Pancreas (tissue), 10 donors: Measurements from ENCODE around the gene FTO. TPM values are rescaled to one million over a fixed set of nuclear protein-coding genes. Genes with fewer than 3 reads are reported as not detected.

ENCODE experiments used
- ATAC-seq, 4 donors: fragments of 200-7000 bp; cut with Tn5 transposase; one replicate each; pipeline versions ENCODE4 v1.8.0 to v1.9.1; 2020; ENCODE audit warnings: mild to moderate bottlenecking in 4 of 4, moderate library complexity in 4 of 4
- DNase-seq, 6 donors: peaks; one replicate each; pipeline ENCODE4 v3.0.0-alpha.2; 2020
- FAIRE-seq: peaks from 2 replicates; lab custom pipeline; 2012; peaks lifted over from hg19 to GRCh38; lab: Jason Lieb, UNC
- H3K27ac ChIP-seq, 4 donors: fragments of 200-600 bp; sonication (generic); 1 replicate in 3 of 4; 2 replicates in 1 of 4; pipeline versions ENCODE4 v1.5.0 to v1.8.0; 2020
- H3K27me3 ChIP-seq, 4 donors: fragments of 200-600 bp; one replicate each; pipeline ENCODE4 v1.8.0; 2021
- H3K36me3 ChIP-seq, 3 donors: fragments of 200-600 bp; sonication (generic) in 1 of 3; one replicate each; pipeline versions ENCODE4 v1.5.0 to v1.8.0; 2020 to 2021
- H3K4me1 ChIP-seq, 3 donors: fragments of 200-600 bp; one replicate each; pipeline ENCODE4 v1.8.0; 2021
- H3K4me3 ChIP-seq, 4 donors: fragments of 200-600 bp; sonication (generic) in 2 of 4; one replicate each; pipeline versions ENCODE4 v1.5.0 to v1.8.0; 2020 to 2021
- H3K9me3 ChIP-seq, 4 donors: fragments of 200-600 bp; one replicate each; pipeline ENCODE4 v1.8.0; 2021
- WGBS, 2 donors: extraction: QIAGEN DNeasy Blood & Tissue Kit; methylation state at CpG; one replicate each; pipeline ENCODE4 v1.1.7; 2013; 5-methylcytosine and 5-hydroxymethylcytosine counted together
- intact Hi-C, 3 donors: fragments of 100-400 bp; cut with DNase I; formaldehyde crosslinking; loops; one replicate each; pipeline versions ENCODE4 v1.11.1 to v1.14.2; 2022
- polyA plus RNA-seq, 2 donors: library from polyadenylated mRNA; stranded (reverse); fragments of 200-250 nt; gene quantifications; one replicate each; pipeline ENCODE4 v1.2.3, GENCODE V29; 2013
- total RNA-seq, 6 donors: library from RNA; stranded (reverse); fragmentation: NEBNext Ultra II Directional in 4 of 6; extraction: Animal tissue kit (Norgen Biotek cat#: 25700) in 4 of 6; gene quantifications; one replicate each; pipeline versions ENCODE4 v1.2.1 to v1.2.4, GENCODE V29; 2021 to 2023
- TF ChIP-seq, protein P1 (sequence below), 4 donors: fragments of 200-600 bp; sonication (generic) in 3 of 4; IDR thresholded peaks; one replicate each; pipeline versions ENCODE4 v1.5.0 to v1.8.0; 2021; ENCODE audit warnings: antibody characterized with exemption in 4 of 4
- donor health status: healthy with polysubstance abuse.
- donor health status: DM: no; HTN: no; CAD: no; lungs with moderate emphysema.
- donor health status: DM: no; HTN: no; CAD: no.
- donor health status: control.
- donor health status: control.
- donor health status: Bipolar disorder and iron deficiency.
- donor health status: DM: yes; HTN: yes; CAD: no.
- donor health status: DM: no; HTN: no; CAD: no.
- donor health status: DM: no; HTN: no; CAD: no.
- donor health status: DM: yes; HTN: yes; CAD: no.

FTO gene
- total and polyA plus RNA-seq, 8 donors: 7.6 to 45.0 (median 31.7) TPM

DNA sequence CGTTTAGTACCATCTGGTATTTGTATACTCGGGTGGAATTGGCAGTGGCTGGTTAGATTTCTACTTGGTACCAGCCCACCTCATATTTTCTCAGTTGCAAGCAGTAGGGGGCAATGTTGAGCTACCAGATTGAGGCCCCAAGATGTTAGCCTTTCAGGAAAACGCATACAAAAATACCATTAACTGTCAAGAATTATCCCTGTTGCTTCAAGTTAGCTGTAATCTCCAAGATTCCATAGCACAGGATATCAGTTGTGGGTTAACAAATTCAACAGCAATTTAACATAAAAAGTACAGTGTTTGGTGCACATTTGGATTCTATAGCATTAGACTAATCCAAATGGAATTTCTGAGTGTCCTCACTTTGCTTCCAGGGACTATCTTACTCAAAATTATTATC, 188.2 kb downstream of the FTO start:
- no peaks in the 10 kb centered on the region for H3K9me3 ChIP-seq
- intact Hi-C loops: no loop called here
- DNase-seq (peak in 3 of 6 donors; percentile 16 to 51 (median 19)), FAIRE-seq (peak; percentile 20), ATAC-seq (peak; percentile 76 to 88 (median 82))
- H3K27me3 ChIP-seq: no peaks in the 10 kb centered on the region
- no peak overlapping the region for H3K27ac ChIP-seq
- TF ChIP-seq, protein P1, sequence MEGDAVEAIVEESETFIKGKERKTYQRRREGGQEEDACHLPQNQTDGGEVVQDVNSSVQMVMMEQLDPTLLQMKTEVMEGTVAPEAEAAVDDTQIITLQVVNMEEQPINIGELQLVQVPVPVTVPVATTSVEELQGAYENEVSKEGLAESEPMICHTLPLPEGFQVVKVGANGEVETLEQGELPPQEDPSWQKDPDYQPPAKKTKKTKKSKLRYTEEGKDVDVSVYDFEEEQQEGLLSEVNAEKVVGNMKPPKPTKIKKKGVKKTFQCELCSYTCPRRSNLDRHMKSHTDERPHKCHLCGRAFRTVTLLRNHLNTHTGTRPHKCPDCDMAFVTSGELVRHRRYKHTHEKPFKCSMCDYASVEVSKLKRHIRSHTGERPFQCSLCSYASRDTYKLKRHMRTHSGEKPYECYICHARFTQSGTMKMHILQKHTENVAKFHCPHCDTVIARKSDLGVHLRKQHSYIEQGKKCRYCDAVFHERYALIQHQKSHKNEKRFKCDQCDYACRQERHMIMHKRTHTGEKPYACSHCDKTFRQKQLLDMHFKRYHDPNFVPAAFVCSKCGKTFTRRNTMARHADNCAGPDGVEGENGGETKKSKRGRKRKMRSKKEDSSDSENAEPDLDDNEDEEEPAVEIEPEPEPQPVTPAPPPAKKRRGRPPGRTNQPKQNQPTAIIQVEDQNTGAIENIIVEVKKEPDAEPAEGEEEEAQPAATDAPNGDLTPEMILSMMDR (IDR thresholded peaks at IDR 0.05): peak; percentile 29 to 55 (median 43)
- 5 to 6% methylated on average over 3 of the region's 3 CpGs for WGBS, 2 donors
- H3K36me3 ChIP-seq: no peaks in the 10 kb centered on the region
- H3K4me1 ChIP-seq: peaks cover 0 to 6% (median 0%) of the 10 kb centered on the region in 3 donors
- H3K4me3 ChIP-seq: no peak overlapping the region

DNA sequence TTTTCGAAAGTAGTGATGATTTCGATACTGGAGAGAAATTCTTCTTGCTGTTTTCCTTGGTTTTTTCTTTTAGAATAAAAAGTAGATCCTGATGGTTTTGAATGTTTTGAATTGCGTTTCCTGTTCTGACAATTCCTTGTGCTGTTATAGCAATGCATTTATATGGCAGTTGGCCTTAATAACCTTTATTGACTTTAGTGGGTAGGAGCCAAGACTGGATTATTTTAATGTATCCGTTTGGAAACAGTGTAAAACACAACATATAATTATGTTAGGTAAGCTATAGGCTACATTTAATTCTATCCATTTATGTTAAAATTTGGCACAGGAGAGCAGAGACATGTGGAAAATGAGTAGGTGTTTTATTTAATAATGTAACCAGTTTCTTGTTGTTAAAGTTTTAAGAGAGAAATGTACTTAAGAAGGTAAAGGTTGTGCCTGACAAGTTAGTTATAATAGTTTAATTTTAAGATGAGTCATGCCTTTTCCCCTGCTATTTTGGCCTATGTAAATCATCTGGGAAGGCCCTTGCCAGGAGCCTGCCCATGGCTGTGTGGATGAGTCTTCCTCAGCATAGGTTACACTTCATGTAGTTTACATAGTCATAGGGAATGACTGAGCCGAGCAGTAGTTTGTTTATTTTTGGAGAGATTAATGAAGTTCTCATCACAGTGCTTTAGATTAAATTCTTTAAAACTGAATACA, 189.9 kb downstream of the FTO start:
- Histone ChIP-seq H3K36me3 (no peaks in the 10 kb centered on the region), H3K4me3 (no peak overlapping the region), H3K27ac (no peak overlapping the region), H3K4me1 (peaks cover 0 to 11% (median 4%) of the 10 kb centered on the region in 3 donors), H3K27me3 (no peaks in the 10 kb centered on the region), H3K9me3 (no peaks in the 10 kb centered on the region)
- intact Hi-C loops: no loop called here
- TF ChIP-seq, protein P1 (IDR thresholded peaks at IDR 0.05): no peak
- DNase-seq (peak in 1 of 6 donors; percentile 13), FAIRE-seq (no peak), ATAC-seq (peak; percentile 51 to 69 (median 62))
- WGBS, 2 donors: 53 to 57% methylated on average over 5 of the region's 5 CpGs

DNA sequence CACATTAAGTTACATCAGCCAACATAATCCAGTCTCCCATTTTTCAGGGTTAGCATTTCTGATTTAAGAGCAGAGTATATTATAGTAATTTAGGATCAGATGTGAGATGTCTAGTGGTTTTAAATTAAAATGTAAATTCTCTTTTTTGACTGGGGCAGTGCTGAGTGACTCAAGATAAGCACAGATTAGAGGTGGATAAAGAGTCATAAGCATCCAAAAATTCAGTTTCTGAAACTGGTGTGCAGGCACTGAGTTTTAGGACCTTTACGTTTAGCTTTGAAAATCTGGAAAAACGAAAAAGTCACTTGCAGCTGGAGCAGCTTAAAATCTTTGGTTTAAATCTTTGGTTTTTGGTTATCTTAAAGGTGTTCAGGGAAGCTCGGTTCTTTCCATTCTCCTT, 190.7 kb downstream of the FTO start:
- Histone ChIP-seq H3K4me1 (peaks cover 0 to 16% (median 4%) of the 10 kb centered on the region in 3 donors), H3K4me3 (no peak overlapping the region), H3K36me3 (no peaks in the 10 kb centered on the region), H3K27ac (no peak overlapping the region), H3K27me3 (no peaks in the 10 kb centered on the region), H3K9me3 (no peaks in the 10 kb centered on the region)
- WGBS, 2 donors: 87 to 95% methylated on average over 3 of the region's 3 CpGs
- intact Hi-C loops: no loop called here
- no peak for DNase-seq
- TF ChIP-seq, protein P1 (IDR thresholded peaks at IDR 0.05): no peak
- ATAC-seq: no peak
- no peak for FAIRE-seq

DNA sequence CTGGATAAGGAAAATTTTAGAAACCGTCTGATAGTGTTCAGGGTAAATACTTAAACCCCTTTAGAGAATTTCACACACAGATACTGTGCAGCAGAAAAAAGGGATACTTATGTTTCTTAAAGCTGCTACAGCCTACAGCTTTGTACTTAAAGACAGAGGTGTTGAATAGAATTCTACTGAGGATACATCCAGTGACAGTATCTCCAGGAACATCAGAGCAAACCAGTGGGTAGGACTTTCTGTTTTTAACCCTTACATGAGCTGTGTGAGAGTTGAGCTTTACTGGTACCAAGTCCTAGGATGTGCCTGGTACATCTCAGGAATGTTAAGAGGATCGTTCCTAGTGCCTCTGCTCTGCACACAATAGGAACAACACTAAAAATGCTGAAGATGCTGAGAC, 191.5 kb downstream of the FTO start:
- no peak overlapping the region for H3K27ac ChIP-seq
- WGBS, 2 donors: 81 to 86% methylated on average over 2 of the region's 2 CpGs
- H3K4me3 ChIP-seq: no peak overlapping the region
- TF ChIP-seq, protein P1 (IDR thresholded peaks at IDR 0.05): no peak
- FAIRE-seq: no peak
- intact Hi-C loops: no loop called here
- H3K27me3 ChIP-seq: no peaks in the 10 kb centered on the region
- no peak for DNase-seq
- no peaks in the 10 kb centered on the region for H3K9me3 ChIP-seq
- no peak for ATAC-seq
- H3K36me3 ChIP-seq: no peaks in the 10 kb centered on the region
- peaks cover 0 to 16% (median 4%) of the 10 kb centered on the region in 3 donors for H3K4me1 ChIP-seq

DNA sequence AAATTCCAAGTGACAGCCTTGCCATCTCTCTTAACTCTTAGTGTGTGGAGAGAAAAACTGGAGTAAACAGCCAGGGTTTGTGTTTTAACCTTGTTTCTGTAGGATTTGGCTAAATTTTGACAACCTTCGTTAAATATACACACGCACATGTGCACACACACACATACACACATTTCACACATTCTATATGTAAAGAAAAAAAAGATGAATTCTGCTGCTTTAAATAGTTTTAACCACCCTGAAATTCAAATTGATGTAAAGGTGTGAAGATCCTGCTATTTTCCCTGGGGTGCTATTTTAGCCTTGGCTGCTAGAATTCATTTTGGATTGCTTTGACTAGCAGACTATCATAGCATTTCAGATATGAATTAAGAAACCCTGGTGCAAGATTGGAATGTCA, 191.9 kb downstream of the FTO start:
- DNase-seq (no peak), ATAC-seq (no peak), FAIRE-seq (no peak)
- Histone ChIP-seq H3K4me1 (peaks cover 0 to 20% (median 4%) of the 10 kb centered on the region in 3 donors), H3K36me3 (no peaks in the 10 kb centered on the region), H3K4me3 (no peak overlapping the region), H3K27me3 (no peaks in the 10 kb centered on the region), H3K27ac (no peak overlapping the region), H3K9me3 (no peaks in the 10 kb centered on the region)
- intact Hi-C loops: no loop called here
- TF ChIP-seq, protein P1 (IDR thresholded peaks at IDR 0.05): no peak
- 98 to 99% methylated on average over 2 of the region's 2 CpGs for WGBS, 2 donors
